Measurements from ENCODE around the gene LSR. TPM values are rescaled to one million over a fixed set of nuclear protein-coding genes. Genes with fewer than 3 reads are reported as not detected.
A peak's percentile ranks its signal among the peaks of the same experiment; 100 is the strongest.
"Not testable (repeated sequence)": the region's sequence is repeated elsewhere in the genome, so short reads cannot be mapped to it uniquely, and the experiment has no call there.

The LSR gene
- total RNA-seq, 1 experiment from 2014 or later = 18.7 TPM

GRCh38 chr19:35216016-35216832 lies 32.6 kb upstream of the LSR start:
- in situ Hi-C loops (cut with HindIII; ENCODE audit: low sequenced_read_pairs) = no loop called here
- DNase-seq (ENCODE audit: low spot score) = no peak

- in situ Hi-C loops (cut with HindIII; ENCODE audit: low sequenced_read_pairs) = no loop called here
- DNase-seq (ENCODE audit: low spot score) = peak; percentile 2
Observed at GRCh38 chr19:35216833-35217648, 31.8 kb upstream of the LSR start.

GRCh38 chr19:35217649-35217990 lies 31.2 kb upstream of the LSR start:
- no peak for DNase-seq (ENCODE audit: low spot score)
- in situ Hi-C loops (cut with HindIII; ENCODE audit: low sequenced_read_pairs) = no loop called here

- no peak for DNase-seq (ENCODE audit: low spot score)
- in situ Hi-C loops (cut with HindIII; ENCODE audit: low sequenced_read_pairs) = no loop called here
Observed at GRCh38 chr19:35219008-35219407, 29.8 kb upstream of the LSR start.

GRCh38 chr19:35220315-35220921 lies 28.4 kb upstream of the LSR start:
- DNase-seq (ENCODE audit: low spot score) = no peak
- in situ Hi-C loops (cut with HindIII; ENCODE audit: low sequenced_read_pairs) = no loop called here

- in situ Hi-C loops (cut with HindIII; ENCODE audit: low sequenced_read_pairs); DNase-seq (ENCODE audit: low spot score): not testable (repeated sequence)
Observed at GRCh38 chr19:35220973-35221590, 27.7 kb upstream of the LSR start.

GRCh38 chr19:35222373-35223015 lies 26.3 kb upstream of the LSR start:
- DNase-seq (ENCODE audit: low spot score) = no peak
- in situ Hi-C loops (cut with HindIII; ENCODE audit: low sequenced_read_pairs) = no loop called here

GRCh38 chr19:35223084-35223790 lies 25.6 kb upstream of the LSR start:
- no peak for DNase-seq (ENCODE audit: low spot score)

GRCh38 chr19:35223862-35224505 lies 24.8 kb upstream of the LSR start:
- no peak for DNase-seq (ENCODE audit: low spot score)
- in situ Hi-C loops (cut with HindIII; ENCODE audit: low sequenced_read_pairs) = no loop called here

More at GRCh38 chr19:35223084-35223790, 25.6 kb upstream of the LSR start:
- in situ Hi-C loops (cut with HindIII; ENCODE audit: low sequenced_read_pairs) = no loop called here

GRCh38 chr19:35224681-35225571 lies 23.9 kb upstream of the LSR start:
- no peak for DNase-seq (ENCODE audit: low spot score)
- in situ Hi-C loops (cut with HindIII; ENCODE audit: low sequenced_read_pairs) = no loop called here

GRCh38 chr19:35225951-35226350 lies 22.9 kb upstream of the LSR start:
- in situ Hi-C loops (cut with HindIII; ENCODE audit: low sequenced_read_pairs) = no loop called here
- DNase-seq (ENCODE audit: low spot score) = no peak

- no peak for DNase-seq (ENCODE audit: low spot score)
- in situ Hi-C loops (cut with HindIII; ENCODE audit: low sequenced_read_pairs) = no loop called here
Observed at GRCh38 chr19:35226748-35227147, 22.1 kb upstream of the LSR start.

GRCh38 chr19:35228177-35228930 lies 20.4 kb upstream of the LSR start, which contains the start of gene FAM187B:
TSS of gene FAM187B (minus strand) at chr19:35228739. CDS start at chr19:35228680, 59 bp downstream.
- no peak for DNase-seq (ENCODE audit: low spot score)
- in situ Hi-C loops (cut with HindIII; ENCODE audit: low sequenced_read_pairs) = no loop called here

- no peak for DNase-seq (ENCODE audit: low spot score)
- in situ Hi-C loops (cut with HindIII; ENCODE audit: low sequenced_read_pairs) = no loop called here
Observed at GRCh38 chr19:35229601-35230000, 19.2 kb upstream of the LSR start.

GRCh38 chr19:35231956-35232645 lies 16.7 kb upstream of the LSR start:
- in situ Hi-C loops (cut with HindIII; ENCODE audit: low sequenced_read_pairs) = no loop called here

GRCh38 chr19:35232912-35233311 lies 15.9 kb upstream of the LSR start:
- DNase-seq (ENCODE audit: low spot score) = no peak
- in situ Hi-C loops (cut with HindIII; ENCODE audit: low sequenced_read_pairs) = no loop called here

More at GRCh38 chr19:35231956-35232645, 16.7 kb upstream of the LSR start:
- DNase-seq (ENCODE audit: low spot score) = no peak

Measured in G401 (cell line).